HG02852 (cell line): Measurements from ENCODE around the gene FBXO7.

Experiments
- ATAC-seq: cut with Tn5 transposase; IDR thresholded peaks from one replicate; pipeline ENCODE4 v1.9.1; 2021; ENCODE audit warnings: mild to moderate bottlenecking, moderate library complexity; ENCODE audit not compliant: unreplicated experiment

FBXO7 gene

GRCh38 chr22:32531228-32531627, 56.6 kb downstream of the FBXO7 start:
- no peak for ATAC-seq

GRCh38 chr22:32531931-32532819, 57.6 kb downstream of the FBXO7 start:
- ATAC-seq, result no peak

- no peak for ATAC-seq
Observed at GRCh38 chr22:32532820-32533128, 58.2 kb downstream of the FBXO7 start.

GRCh38 chr22:32533265-32534111, 58.9 kb downstream of the FBXO7 start:
- no peak for ATAC-seq

GRCh38 chr22:32534252-32535235, 59.9 kb downstream of the FBXO7 start:
- no peak for ATAC-seq

GRCh38 chr22:32535531-32536190, 61.0 kb downstream of the FBXO7 start:
- ATAC-seq, result no peak

- no peak for ATAC-seq
Observed at GRCh38 chr22:32536352-32536751, 61.7 kb downstream of the FBXO7 start.

- ATAC-seq, result no peak
Observed at GRCh38 chr22:32538521-32538920, 63.9 kb downstream of the FBXO7 start.

GRCh38 chr22:32539631-32540421, 65.2 kb downstream of the FBXO7 start:
- no peak for ATAC-seq

- ATAC-seq, result no peak
Observed at GRCh38 chr22:32541481-32541880, 66.9 kb downstream of the FBXO7 start.

- no peak for ATAC-seq
Observed at GRCh38 chr22:32542066-32542676, 67.6 kb downstream of the FBXO7 start.

GRCh38 chr22:32542677-32543357, 68.2 kb downstream of the FBXO7 start:
- no peak for ATAC-seq

GRCh38 chr22:32544953-32545558, 70.4 kb downstream of the FBXO7 start:
- ATAC-seq, result no peak

- ATAC-seq, result no peak
Observed at GRCh38 chr22:32545801-32546200, 71.2 kb downstream of the FBXO7 start.

GRCh38 chr22:32546496-32546895, 71.9 kb downstream of the FBXO7 start:
- ATAC-seq, result no peak

- ATAC-seq, result no peak
Observed at GRCh38 chr22:32546935-32547334, 72.3 kb downstream of the FBXO7 start.

GRCh38 chr22:32548039-32548438, 73.4 kb downstream of the FBXO7 start:
- no peak for ATAC-seq
